ENCODE results near the gene EFNB2. TPM values are rescaled to one million over a fixed set of nuclear protein-coding genes. Genes with fewer than 3 reads are reported as not detected.

Gene EFNB2
- total RNA-seq, 1 experiment from 2014 or later, result 4.7 TPM

DNA sequence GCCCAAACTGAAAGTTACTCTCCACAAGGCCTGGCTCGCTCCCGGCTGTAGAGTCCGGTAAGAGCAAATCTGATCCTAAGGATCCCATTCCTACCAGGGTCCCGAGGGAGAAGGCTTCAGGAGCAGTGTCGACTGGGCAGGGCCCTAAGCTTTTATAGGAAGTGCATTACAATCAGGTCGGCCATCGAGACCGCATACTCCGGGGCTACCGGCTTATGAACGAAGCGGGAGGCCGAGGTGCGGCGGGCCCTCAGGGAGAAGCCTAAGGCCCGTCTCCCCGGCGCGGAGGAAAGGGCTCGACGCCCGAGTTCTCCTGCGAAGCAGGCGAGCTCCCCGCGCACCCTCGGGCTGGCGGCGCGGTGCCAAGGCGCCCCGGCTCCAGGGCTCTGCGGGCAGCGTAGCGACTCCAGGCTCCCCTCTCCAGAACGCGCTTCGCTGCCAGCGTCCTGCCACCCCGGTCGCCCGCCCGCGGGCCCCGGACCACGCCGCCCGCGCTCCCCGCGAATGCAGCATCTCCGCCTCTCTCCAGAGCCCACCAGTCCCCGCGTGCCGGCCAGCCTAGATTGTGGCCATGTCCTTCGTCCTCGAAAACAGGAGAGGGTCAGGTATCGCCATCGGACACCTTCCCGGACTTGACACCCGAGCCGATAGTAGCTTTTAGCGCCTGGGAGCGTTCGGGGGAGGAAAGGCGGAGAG is 1.4 kb downstream of the EFNB2 start:
- ATAC-seq (0 out of 2 replicates have a peak, but pooled peaks have one; percentile 14), DNase-seq (ENCODE audit: low read depth, low spot score) (no peak)
- H3K9me3 ChIP-seq (ENCODE audit: control insufficient read depth, insufficient read depth, low read depth, low read length), result no peaks in the 10 kb centered on the region
- H3K4me3 ChIP-seq (ENCODE audit: low read depth in 2 of 2, low read length in 2 of 2), result peak overlapping the region; percentile 47 to 55
- H3K4me1 ChIP-seq (ENCODE audit: control insufficient read depth, insufficient read depth, low read length), result peaks cover 7% of the 10 kb centered on the region
- H3K36me3 ChIP-seq (ENCODE audit: control insufficient read depth, insufficient read depth, low read length), result no peaks in the 10 kb centered on the region; the same call in 1 of the 2 replicates
- no peaks in the 10 kb centered on the region for H3K27me3 ChIP-seq (ENCODE audit: control insufficient read depth, insufficient read depth, low read length)
- no TSS peak for BruUV-seq (replicated peaks)
- intact Hi-C loops (cut with micrococcal nuclease; ENCODE audit: unreplicated experiment), result loop anchor here (10.0 kb wide), 2 partner anchors 1119 to 1959 kb away; no protein-coding TSS in a partner anchor
- peak overlapping the region; percentile 54 for H3K27ac ChIP-seq (ENCODE audit: low read length)
- ChIA-PET CTCF (no interaction called here), POLR2A (no interaction called here)
- in situ Hi-C loops (cut with HindIII; ENCODE audit: low pct_unique_long_range_greater_than_20kb, low sequenced_read_pairs), result no loop called here
- TF ChIP-seq, protein P1, sequence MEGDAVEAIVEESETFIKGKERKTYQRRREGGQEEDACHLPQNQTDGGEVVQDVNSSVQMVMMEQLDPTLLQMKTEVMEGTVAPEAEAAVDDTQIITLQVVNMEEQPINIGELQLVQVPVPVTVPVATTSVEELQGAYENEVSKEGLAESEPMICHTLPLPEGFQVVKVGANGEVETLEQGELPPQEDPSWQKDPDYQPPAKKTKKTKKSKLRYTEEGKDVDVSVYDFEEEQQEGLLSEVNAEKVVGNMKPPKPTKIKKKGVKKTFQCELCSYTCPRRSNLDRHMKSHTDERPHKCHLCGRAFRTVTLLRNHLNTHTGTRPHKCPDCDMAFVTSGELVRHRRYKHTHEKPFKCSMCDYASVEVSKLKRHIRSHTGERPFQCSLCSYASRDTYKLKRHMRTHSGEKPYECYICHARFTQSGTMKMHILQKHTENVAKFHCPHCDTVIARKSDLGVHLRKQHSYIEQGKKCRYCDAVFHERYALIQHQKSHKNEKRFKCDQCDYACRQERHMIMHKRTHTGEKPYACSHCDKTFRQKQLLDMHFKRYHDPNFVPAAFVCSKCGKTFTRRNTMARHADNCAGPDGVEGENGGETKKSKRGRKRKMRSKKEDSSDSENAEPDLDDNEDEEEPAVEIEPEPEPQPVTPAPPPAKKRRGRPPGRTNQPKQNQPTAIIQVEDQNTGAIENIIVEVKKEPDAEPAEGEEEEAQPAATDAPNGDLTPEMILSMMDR (IDR thresholded peaks at IDR 0.05), result no peak
- no peak for TF ChIP-seq TCF7L2 (IDR thresholded peaks at IDR 0.05; ENCODE audit: low read depth, low read length)
- TF ChIP-seq POLR2AphosphoS5 (IDR thresholded peaks at IDR 0.05; ENCODE audit: low read depth, low read length), result no peak
- no peak for TF ChIP-seq SIN3A (IDR thresholded peaks at IDR 0.05; ENCODE audit: borderline replicate concordance, insufficient read depth, low read depth, low read length)
- TF ChIP-seq, protein P2, sequence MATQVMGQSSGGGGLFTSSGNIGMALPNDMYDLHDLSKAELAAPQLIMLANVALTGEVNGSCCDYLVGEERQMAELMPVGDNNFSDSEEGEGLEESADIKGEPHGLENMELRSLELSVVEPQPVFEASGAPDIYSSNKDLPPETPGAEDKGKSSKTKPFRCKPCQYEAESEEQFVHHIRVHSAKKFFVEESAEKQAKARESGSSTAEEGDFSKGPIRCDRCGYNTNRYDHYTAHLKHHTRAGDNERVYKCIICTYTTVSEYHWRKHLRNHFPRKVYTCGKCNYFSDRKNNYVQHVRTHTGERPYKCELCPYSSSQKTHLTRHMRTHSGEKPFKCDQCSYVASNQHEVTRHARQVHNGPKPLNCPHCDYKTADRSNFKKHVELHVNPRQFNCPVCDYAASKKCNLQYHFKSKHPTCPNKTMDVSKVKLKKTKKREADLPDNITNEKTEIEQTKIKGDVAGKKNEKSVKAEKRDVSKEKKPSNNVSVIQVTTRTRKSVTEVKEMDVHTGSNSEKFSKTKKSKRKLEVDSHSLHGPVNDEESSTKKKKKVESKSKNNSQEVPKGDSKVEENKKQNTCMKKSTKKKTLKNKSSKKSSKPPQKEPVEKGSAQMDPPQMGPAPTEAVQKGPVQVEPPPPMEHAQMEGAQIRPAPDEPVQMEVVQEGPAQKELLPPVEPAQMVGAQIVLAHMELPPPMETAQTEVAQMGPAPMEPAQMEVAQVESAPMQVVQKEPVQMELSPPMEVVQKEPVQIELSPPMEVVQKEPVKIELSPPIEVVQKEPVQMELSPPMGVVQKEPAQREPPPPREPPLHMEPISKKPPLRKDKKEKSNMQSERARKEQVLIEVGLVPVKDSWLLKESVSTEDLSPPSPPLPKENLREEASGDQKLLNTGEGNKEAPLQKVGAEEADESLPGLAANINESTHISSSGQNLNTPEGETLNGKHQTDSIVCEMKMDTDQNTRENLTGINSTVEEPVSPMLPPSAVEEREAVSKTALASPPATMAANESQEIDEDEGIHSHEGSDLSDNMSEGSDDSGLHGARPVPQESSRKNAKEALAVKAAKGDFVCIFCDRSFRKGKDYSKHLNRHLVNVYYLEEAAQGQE (IDR thresholded peaks at IDR 0.05; ENCODE audit: insufficient read depth in 1 of 2, low read depth in 2 of 2, low read length in 1 of 2), result no peak

DNA sequence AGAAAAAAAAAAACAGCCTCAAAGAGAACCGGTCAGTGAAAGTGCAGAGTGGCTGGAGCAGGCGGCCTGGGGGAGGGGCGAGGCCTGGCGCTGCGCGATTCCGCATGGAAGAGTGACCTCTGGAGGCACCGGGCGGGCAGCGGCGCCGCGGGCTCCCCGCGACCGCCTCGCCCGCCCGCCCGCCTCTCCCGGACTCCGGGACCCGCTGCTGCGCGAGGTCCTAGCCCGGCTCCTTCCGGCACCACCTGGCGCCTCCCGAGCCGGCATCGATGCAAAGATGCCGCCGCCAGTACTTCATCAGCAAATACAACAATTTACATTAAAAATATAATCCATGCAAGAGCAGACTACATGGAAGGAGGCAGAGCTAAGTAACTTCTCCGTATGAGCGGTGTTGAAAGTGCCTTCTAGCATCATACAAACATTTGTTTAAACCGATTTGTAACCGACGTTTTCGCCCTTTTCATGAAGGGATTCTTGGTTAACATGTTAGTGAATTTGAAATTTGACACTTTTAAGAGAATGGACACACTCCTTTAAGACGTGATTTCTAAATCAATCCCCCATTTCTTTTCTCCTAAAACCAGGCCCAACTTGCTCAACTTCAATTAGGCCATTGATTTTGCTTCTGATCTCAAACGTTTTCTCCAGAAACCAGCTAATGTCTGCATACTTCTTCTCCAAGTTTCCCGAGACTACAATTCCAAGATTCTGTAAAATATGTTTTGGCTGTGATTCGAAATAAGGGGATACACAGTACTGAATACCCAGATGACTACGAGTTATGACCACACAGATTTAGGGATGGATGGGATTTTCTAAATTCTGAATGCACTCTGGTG is 2.1 kb downstream of the EFNB2 start:
- in situ Hi-C loops (cut with HindIII; ENCODE audit: low pct_unique_long_range_greater_than_20kb, low sequenced_read_pairs) (no loop called here), intact Hi-C loops (cut with micrococcal nuclease; ENCODE audit: unreplicated experiment) (loop anchor here (10.0 kb wide), 2 partner anchors 1119 to 1959 kb away; no protein-coding TSS in a partner anchor)
- TSS peak; percentile 60 for BruUV-seq (replicated peaks)
- ChIA-PET CTCF (interaction anchor here (0.6 to 0.7 kb wide), 2 partner anchors 664 to 1056 kb away, joined by 4 to 8 read pairs; no protein-coding TSS in a partner anchor), POLR2A (no interaction called here)
- Histone ChIP-seq H3K36me3 (ENCODE audit: control insufficient read depth, insufficient read depth, low read length) (no peaks in the 10 kb centered on the region; the same call in 1 of the 2 replicates), H3K27ac (ENCODE audit: low read length) (peak overlapping the region; percentile 54), H3K9me3 (ENCODE audit: control insufficient read depth, insufficient read depth, low read depth, low read length) (no peaks in the 10 kb centered on the region), H3K4me3 (ENCODE audit: low read depth in 2 of 2, low read length in 2 of 2) (peak overlapping the region; percentile 47 to 55), H3K27me3 (ENCODE audit: control insufficient read depth, insufficient read depth, low read length) (no peaks in the 10 kb centered on the region), H3K4me1 (ENCODE audit: control insufficient read depth, insufficient read depth, low read length) (peaks cover 7% of the 10 kb centered on the region)
- DNase-seq (ENCODE audit: low read depth, low spot score) (no peak), ATAC-seq (peak; percentile 62)
- TF ChIP-seq, protein P1 (IDR thresholded peaks at IDR 0.05), result peak; percentile 68
- TF ChIP-seq POLR2AphosphoS5 (IDR thresholded peaks at IDR 0.05; ENCODE audit: low read depth, low read length), result no peak
- no peak for TF ChIP-seq SIN3A (IDR thresholded peaks at IDR 0.05; ENCODE audit: borderline replicate concordance, insufficient read depth, low read depth, low read length)
- no peak for TF ChIP-seq TCF7L2 (IDR thresholded peaks at IDR 0.05; ENCODE audit: low read depth, low read length)
- TF ChIP-seq, protein P2 (IDR thresholded peaks at IDR 0.05; ENCODE audit: insufficient read depth in 1 of 2, low read depth in 2 of 2, low read length in 1 of 2), result no peak
